ENCODE measurements around the gene ECHS1. TPM values are rescaled to one million over a fixed set of nuclear protein-coding genes. Genes with fewer than 3 reads are reported as not detected.

ECHS1 gene
- total and polyA plus RNA-seq, 9 of the 15 experiments (the other 6 are each of a cell fraction or from before 2014, with no cell fraction given), result 16.6 to 100 (median 68.1) TPM

DNA sequence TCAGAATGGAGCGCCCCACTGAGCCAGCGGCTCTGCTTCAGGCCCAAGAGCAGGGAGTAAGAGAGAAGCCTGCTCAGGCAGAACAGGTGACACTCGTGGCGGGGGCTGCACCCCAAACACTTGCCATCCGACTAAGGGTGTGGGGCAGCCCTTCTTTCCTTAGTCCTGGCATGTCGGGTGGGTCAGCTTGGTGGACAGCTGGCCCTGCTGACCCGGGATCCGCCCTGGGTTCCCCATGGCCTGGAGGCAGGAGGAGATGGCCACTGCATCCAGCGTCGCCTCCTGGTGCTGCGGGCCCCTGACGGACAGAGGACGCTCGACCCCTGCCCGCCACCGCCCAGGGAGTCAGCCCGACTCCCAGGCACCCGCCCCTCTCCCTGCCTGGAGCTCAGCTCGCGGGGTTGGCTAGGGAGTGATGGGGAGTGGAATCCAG, 4.7 kb upstream of the ECHS1 start (continued):
- no peak for TF ChIP-seq SIN3A (IDR thresholded peaks at IDR 0.05; ENCODE audit: borderline replicate concordance in 2 of 2, control insufficient read depth in 1 of 2, low read depth in 2 of 2, low read length in 2 of 2)
- peak; percentile 6; the same call in 1 of the 2 replicates for TF ChIP-seq ZBTB7A (IDR thresholded peaks at IDR 0.05; ENCODE audit: borderline replicate concordance, control insufficient read depth, low read depth, low read length)
- no peak for TF ChIP-seq KLF10 (CRISPR knock-in tag; IDR thresholded peaks at IDR 0.05)
- no peak for TF ChIP-seq ZNF561 (CRISPR knock-in tag; conservative IDR thresholded peaks at IDR 0.05)
- TF ChIP-seq, protein P1, sequence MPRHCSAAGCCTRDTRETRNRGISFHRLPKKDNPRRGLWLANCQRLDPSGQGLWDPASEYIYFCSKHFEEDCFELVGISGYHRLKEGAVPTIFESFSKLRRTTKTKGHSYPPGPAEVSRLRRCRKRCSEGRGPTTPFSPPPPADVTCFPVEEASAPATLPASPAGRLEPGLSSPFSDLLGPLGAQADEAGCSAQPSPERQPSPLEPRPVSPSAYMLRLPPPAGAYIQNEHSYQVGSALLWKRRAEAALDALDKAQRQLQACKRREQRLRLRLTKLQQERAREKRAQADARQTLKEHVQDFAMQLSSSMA (CRISPR knock-in tag; IDR thresholded peaks at IDR 0.05), result no peak
- TF ChIP-seq, protein P2, sequence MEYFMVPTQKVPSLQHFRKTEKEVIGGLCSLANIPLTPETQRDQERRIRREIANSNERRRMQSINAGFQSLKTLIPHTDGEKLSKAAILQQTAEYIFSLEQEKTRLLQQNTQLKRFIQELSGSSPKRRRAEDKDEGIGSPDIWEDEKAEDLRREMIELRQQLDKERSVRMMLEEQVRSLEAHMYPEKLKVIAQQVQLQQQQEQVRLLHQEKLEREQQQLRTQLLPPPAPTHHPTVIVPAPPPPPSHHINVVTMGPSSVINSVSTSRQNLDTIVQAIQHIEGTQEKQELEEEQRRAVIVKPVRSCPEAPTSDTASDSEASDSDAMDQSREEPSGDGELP (CRISPR knock-in tag; IDR thresholded peaks at IDR 0.05; ENCODE audit: borderline replicate concordance), result 0 out of 2 replicates have a peak, but pooled peaks have one; percentile 10

- FAIRE-seq (no peak), ATAC-seq (no peak), DNase-seq (ENCODE audit: extremely low read depth in 1 of 4, low spot score in 3 of 4) (no peak)
- WGBS (ENCODE audit: insufficient coverage, low coverage, missing lambda C conversion rate), result 82% methylated on average over 22 of the region's 30 CpGs
- ChIA-PET POLR2A (interaction anchor here (0.9 to 1.5 kb wide), 2 partner anchors 13 to 16 kb away, joined by 3 to 5 read pairs; no protein-coding TSS in a partner anchor), CTCF (ENCODE audit: low intra/inter-chr PET ratio) (no interaction called here)
- H3K4me2 ChIP-seq (ENCODE audit: insufficient read depth, low read length), result no peak overlapping the region
- peaks cover 7 to 44% of the 10 kb centered on the region in 2 experiments; a peak in 3 of 5 replicates for H3K4me1 ChIP-seq (replicated peaks in 1 of 2; ENCODE audit: control insufficient read depth in 2 of 2, insufficient read depth in 2 of 2, low read length in 2 of 2)
- peak overlapping the region in 1 of 2 experiments; percentile 36; a peak in 1 of 4 replicates for H3K9ac ChIP-seq (ENCODE audit: insufficient read depth in 1 of 2, low read depth in 2 of 2, low read length in 2 of 2)
- no peaks in the 10 kb centered on the region for H3K36me3 ChIP-seq (ENCODE audit: control insufficient read depth, insufficient read depth, low read length)
- no peaks in the 10 kb centered on the region for H3K27me3 ChIP-seq (ENCODE audit: control insufficient read depth in 2 of 2, insufficient read depth in 2 of 2, low read length in 2 of 2)
- no peak overlapping the region for H2AFZ ChIP-seq (ENCODE audit: low read depth, low read length)
- H3K4me3 ChIP-seq, result no peak overlapping the region
- no peaks in the 10 kb centered on the region for H4K20me1 ChIP-seq (replicated peaks; ENCODE audit: control insufficient read depth, insufficient read depth, low read length)
- BruUV-seq (replicated peaks), result no TSS peak
- no peaks in the 10 kb centered on the region for H3K9me1 ChIP-seq (ENCODE audit: control insufficient read depth, insufficient read depth, low read length)
- no peaks in the 10 kb centered on the region for H3K9me3 ChIP-seq (replicated peaks; ENCODE audit: control insufficient read depth, insufficient read depth, low read depth, low read length)
- no peak overlapping the region for H3K27ac ChIP-seq (ENCODE audit: extremely low read depth, low read depth, low read length)
- in situ Hi-C loops (cut with MboI), result no loop called here
- intact Hi-C loops (cut with micrococcal nuclease), result no loop called here
- H3K79me2 ChIP-seq (ENCODE audit: control insufficient read depth, insufficient read depth, low read length), result peaks cover 5% of the 10 kb centered on the region
- TF ChIP-seq TCF7 (IDR thresholded peaks at IDR 0.05; ENCODE audit: borderline replicate concordance), result no peak
- no peak for TF ChIP-seq ATF6 (CRISPR knock-in tag; IDR thresholded peaks at IDR 0.05)
- no peak for TF ChIP-seq SNIP1 (IDR thresholded peaks at IDR 0.05; ENCODE audit: low read depth)
Measured at GRCh38 chr10:133377025-133377817, 4.1 kb upstream of the ECHS1 start.
